Coronary artery (tissue), 2 donors: ENCODE measurements around the gene TREM1.

ENCODE experiments used
- DNase-seq: peaks from one replicate; pipeline ENCODE4 v3.0.0-alpha.2; 2017; ENCODE audit warnings: low spot score
- H3K27ac ChIP-seq, 2 donors: fragments of 200-600 bp; sonication (generic); one replicate each; pipeline ENCODE4 v1.5.1; 2016 to 2019
- H3K4me3 ChIP-seq: fragments of 200-600 bp; sonication (generic); 2 replicates; pipeline ENCODE4 v1.5.1; 2016; ENCODE audit warnings: mild to moderate bottlenecking, moderate library complexity
- TF ChIP-seq, protein P1 (sequence below): fragments of 200-600 bp; sonication (generic); IDR thresholded peaks from one replicate; pipeline ENCODE4 v1.5.1; 2019; ENCODE audit warnings: antibody characterized with exemption

Gene TREM1

DNA sequence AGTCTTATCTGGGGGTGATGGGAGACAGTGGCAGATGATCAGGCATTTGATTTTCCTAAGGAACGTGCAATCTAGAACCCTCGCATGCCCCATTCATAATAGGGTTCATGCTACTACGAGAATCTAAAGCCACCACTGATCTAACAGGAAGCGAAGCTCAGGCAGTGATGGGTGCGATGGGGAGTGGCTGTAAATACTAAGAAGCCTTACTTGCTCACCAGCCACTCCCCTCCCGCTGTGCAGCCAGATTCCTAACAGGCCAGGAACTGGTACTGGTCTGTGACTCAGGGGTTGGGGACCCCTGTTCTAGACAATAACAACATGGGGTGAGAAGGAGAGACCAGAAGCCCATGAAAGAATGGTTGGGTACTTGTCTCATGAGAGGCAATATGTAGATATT is 53.8 kb downstream of the TREM1 start:
- H3K27ac ChIP-seq: no peak overlapping the region
- no peak overlapping the region for H3K4me3 ChIP-seq
- DNase-seq: peak; percentile 21
- TF ChIP-seq, protein P1, sequence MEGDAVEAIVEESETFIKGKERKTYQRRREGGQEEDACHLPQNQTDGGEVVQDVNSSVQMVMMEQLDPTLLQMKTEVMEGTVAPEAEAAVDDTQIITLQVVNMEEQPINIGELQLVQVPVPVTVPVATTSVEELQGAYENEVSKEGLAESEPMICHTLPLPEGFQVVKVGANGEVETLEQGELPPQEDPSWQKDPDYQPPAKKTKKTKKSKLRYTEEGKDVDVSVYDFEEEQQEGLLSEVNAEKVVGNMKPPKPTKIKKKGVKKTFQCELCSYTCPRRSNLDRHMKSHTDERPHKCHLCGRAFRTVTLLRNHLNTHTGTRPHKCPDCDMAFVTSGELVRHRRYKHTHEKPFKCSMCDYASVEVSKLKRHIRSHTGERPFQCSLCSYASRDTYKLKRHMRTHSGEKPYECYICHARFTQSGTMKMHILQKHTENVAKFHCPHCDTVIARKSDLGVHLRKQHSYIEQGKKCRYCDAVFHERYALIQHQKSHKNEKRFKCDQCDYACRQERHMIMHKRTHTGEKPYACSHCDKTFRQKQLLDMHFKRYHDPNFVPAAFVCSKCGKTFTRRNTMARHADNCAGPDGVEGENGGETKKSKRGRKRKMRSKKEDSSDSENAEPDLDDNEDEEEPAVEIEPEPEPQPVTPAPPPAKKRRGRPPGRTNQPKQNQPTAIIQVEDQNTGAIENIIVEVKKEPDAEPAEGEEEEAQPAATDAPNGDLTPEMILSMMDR: no peak

DNA sequence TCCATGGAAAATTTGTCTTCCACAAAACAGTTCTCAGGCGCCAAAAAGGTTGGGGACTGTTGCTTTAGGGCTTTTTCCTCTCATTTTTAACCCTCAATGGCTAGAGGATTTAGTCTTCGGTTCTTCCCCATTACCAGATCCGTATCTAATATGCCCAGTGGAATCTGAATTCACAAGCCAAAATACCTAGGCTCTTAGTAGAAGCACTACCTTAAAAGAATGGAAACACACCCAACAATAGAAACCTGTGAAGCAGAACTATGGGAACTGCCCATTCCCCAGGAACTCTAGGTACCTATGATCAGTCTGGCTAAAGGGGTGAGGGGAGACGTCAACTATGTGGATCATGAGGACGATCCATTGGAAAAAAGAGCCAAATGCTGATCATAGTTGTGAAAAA is 55.2 kb downstream of the TREM1 start:
- Histone ChIP-seq H3K27ac (no peak overlapping the region), H3K4me3 (no peak overlapping the region)
- TF ChIP-seq, protein P1: no peak
- DNase-seq: peak; percentile 17

DNA sequence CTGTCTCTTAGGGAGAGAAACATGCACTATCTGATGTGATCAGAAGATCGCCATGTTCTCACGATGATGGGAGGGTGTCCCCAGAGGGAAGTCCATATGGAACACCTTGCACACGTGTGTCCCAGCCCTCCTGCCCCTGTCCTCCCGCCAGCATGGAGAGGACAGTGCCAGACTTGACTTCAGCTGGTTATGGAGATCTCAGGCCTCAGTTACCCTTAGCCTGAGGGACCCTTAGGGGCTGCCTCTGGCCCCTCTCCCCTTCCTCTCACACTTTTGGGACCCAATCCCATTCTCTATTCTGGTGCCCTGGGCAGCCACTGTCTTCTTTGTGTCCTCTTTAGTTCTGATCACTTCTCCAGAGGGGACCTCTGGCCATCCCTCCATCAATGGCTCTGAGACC is 56.8 kb downstream of the TREM1 start:
- Histone ChIP-seq H3K27ac (no peak overlapping the region), H3K4me3 (no peak overlapping the region)
- TF ChIP-seq, protein P1: no peak
- DNase-seq: peak; percentile 38

DNA sequence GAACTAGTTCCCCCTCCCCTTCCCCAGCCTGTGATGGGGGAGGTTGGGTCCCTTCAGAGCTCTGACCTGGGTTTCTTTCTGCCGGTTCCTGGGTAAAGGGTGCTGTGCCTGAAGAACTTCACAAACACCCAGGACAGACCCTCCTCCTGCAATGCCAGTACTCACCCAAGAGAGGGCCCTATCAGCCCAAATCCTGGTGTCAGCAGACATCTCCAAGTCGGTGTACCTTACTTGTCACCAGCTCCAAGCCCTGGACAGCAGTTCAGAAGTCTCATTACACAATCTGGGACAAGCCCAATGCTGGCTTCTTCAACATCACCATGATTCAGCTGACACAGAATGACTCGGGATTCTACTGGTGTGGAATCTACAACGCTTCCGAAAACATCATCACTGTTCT is 57.9 kb downstream of the TREM1 start:
- Histone ChIP-seq H3K27ac (no peak overlapping the region), H3K4me3 (no peak overlapping the region)
- TF ChIP-seq, protein P1: no peak
- no peak for DNase-seq

DNA sequence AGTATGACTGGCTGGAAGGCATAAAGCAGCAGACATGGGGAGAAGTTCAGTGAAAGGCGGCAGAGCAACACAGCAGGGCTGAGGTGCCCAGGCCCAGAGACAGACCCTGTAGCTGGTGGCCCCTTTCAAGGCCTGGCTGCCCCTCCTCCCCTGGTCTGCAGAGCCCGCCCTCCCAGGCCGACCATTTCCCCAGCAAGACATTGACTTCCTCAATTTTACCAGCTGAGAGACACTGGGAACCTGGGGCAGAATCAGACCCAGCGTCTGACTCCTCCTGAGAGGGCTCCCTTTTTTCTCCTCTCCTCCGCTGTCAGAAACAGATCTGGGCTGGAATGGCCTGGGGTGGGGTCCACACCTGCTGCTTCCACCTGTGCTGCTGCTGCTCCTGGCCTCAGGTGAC is 58.4 kb downstream of the TREM1 start, which contains the start of gene TREML4:
TREML4 (plus strand) TSS at position 254 of the 400 bp plus-strand sequence; CDS start at position 333, 79 bp downstream.
- H3K27ac ChIP-seq: no peak within 1 kb of the TSS
- TF ChIP-seq, protein P1: no peak
- no peak for DNase-seq
- no peak within 1 kb of the TSS for H3K4me3 ChIP-seq

DNA sequence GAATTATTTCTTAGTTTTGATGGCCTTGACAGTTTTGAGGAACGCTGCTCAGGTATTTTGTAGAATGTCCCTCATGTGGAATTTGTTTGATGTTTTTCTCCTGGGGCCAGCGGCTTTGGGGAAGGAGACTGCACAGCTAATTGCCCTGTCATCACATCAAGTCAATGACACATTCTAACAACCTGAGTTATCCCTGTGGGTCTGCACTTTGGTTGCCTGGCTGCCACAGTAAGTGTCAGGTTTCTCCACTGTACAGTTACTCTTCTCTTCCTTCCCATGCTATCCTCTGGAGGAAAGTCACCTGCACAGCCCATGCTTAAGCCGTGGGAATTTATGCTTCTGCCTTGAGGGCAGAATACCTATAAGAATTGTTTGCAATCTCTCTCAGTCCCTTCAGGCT is 59.7 kb downstream of the TREM1 start:
- TF ChIP-seq, protein P1: no peak
- no peak overlapping the region for H3K27ac ChIP-seq
- DNase-seq: no peak
- no peak overlapping the region for H3K4me3 ChIP-seq

DNA sequence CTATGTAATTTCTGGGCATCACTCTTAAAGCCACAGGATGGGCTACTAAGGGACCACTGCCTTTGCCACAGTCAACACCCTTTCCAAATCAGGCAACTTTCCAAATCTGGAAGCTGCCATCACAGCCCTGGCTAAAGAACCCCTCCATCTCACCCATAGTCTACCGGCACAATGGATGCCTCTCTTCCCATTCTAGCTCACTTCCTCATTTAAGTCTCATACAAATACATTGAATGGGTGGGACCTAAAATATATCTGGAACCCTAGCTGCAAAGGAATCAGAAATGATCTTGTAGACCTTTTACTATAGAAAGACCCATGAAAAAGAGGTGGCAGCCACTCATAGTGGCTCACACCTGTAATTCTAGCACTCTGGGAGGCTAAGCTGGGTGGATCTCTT is 61.7 kb downstream of the TREM1 start:
- no peak for DNase-seq

More for the DNA sequence above, 61.7 kb downstream of the TREM1 start:
- Histone ChIP-seq H3K4me3 (no peak overlapping the region), H3K27ac (no peak overlapping the region)
- TF ChIP-seq, protein P1: no peak
